Measurements from ENCODE around the gene MEIKIN.

Gene MEIKIN

GRCh38 chr5:131973089-131973712 is 27.7 kb upstream of the MEIKIN start:
- DNase-seq (ENCODE audit: low read depth, low spot score): no peak

GRCh38 chr5:131968396-131968954 is 23.0 kb upstream of the MEIKIN start:
- DNase-seq (ENCODE audit: low read depth, low spot score): no peak

- DNase-seq (ENCODE audit: low read depth, low spot score): no peak
These were observed 21.1 kb upstream of the MEIKIN start for GRCh38 chr5:131966551-131966950.

GRCh38 chr5:131965826-131966415 is 20.5 kb upstream of the MEIKIN start:
- no peak for DNase-seq (ENCODE audit: low read depth, low spot score)

GRCh38 chr5:131959906-131960305 is 14.4 kb upstream of the MEIKIN start:
- no peak for DNase-seq (ENCODE audit: low read depth, low spot score)

GRCh38 chr5:131959136-131959535 is 13.7 kb upstream of the MEIKIN start:
- DNase-seq (ENCODE audit: low read depth, low spot score): no peak

- no peak for DNase-seq (ENCODE audit: low read depth, low spot score)
These were observed 12.4 kb upstream of the MEIKIN start for GRCh38 chr5:131957721-131958441.

GRCh38 chr5:131953969-131954368 is 8.5 kb upstream of the MEIKIN start:
- DNase-seq (ENCODE audit: low read depth, low spot score): no peak

GRCh38 chr5:131952301-131952857 is 6.9 kb upstream of the MEIKIN start:
- DNase-seq (ENCODE audit: low read depth, low spot score): no peak

GRCh38 chr5:131950706-131951105 is 5.2 kb upstream of the MEIKIN start:
- no peak for DNase-seq (ENCODE audit: low read depth, low spot score)

GRCh38 chr5:131947445-131947844 is 2.0 kb upstream of the MEIKIN start:
- DNase-seq (ENCODE audit: low read depth, low spot score): no peak

GRCh38 chr5:131944702-131945550 is 537 bp downstream of the MEIKIN start:
- no peak for DNase-seq (ENCODE audit: low read depth, low spot score)

GRCh38 chr5:131943916-131944315 is 1.5 kb downstream of the MEIKIN start:
- no peak for DNase-seq (ENCODE audit: low read depth, low spot score)

- DNase-seq (ENCODE audit: low read depth, low spot score): no peak
These were observed 3.4 kb downstream of the MEIKIN start for GRCh38 chr5:131942016-131942415.

- DNase-seq (ENCODE audit: low read depth, low spot score): no peak
These were observed 5.6 kb downstream of the MEIKIN start for GRCh38 chr5:131939690-131940345.

GRCh38 chr5:131932235-131932634 is 13.2 kb downstream of the MEIKIN start:
- DNase-seq (ENCODE audit: low read depth, low spot score): no peak

GRCh38 chr5:131928957-131929356 is 16.5 kb downstream of the MEIKIN start:
- DNase-seq (ENCODE audit: low read depth, low spot score): no peak

GRCh38 chr5:131926168-131926567 is 19.3 kb downstream of the MEIKIN start:
- no peak for DNase-seq (ENCODE audit: low read depth, low spot score)

GRCh38 chr5:131916481-131916880 is 29.0 kb downstream of the MEIKIN start:
- no peak for DNase-seq (ENCODE audit: low read depth, low spot score)

- no peak for DNase-seq (ENCODE audit: low read depth, low spot score)
These were observed 31.0 kb downstream of the MEIKIN start for GRCh38 chr5:131914472-131914871.

GRCh38 chr5:131913603-131914002 is 31.9 kb downstream of the MEIKIN start:
- DNase-seq (ENCODE audit: low read depth, low spot score): no peak
